ENCODE measurements around the gene FHOD3. TPM values are rescaled to one million over a fixed set of nuclear protein-coding genes. Genes with fewer than 3 reads are reported as not detected.

Gene FHOD3
- total RNA-seq, 1 experiment from 2014 or later = 0.34 TPM

DNA sequence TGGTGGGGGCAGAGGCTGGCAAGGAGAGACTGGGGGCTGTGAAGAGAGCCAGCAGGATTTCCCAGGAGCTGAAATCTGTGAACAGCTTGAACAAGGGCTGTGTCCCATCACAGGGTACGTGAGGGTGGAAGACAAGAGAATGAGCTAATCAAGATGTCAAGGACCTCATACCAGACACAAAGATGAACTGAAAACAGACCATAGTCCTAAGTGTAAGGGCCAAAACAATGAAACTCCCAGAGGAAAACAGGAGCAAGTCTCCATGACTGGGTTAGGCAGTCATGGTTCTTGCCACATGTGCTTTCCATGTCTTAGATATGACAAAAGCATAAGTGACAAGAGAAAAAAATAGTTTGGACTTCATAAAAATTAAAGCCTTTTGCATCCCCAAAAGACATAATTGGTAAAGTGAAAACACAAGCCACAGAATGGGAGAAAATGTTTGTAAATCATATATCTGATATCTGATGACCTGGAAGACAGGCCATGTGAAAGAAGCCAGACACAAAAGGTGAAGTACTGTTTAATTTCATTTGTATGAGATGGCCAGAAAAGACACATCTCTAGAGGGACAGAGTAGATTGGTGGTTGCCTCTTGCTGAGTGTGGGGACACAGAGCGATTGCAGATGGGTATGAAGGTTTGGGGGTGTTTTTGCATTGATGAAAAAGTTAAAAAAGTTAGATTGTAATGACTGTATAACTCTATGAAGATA lies 67.6 kb downstream of the FHOD3 start:
- intact Hi-C loops (cut with micrococcal nuclease; ENCODE audit: unreplicated experiment) = no loop called here
- POLR2A ChIA-PET (ENCODE audit: low non-redundant PET) = no interaction called here
- Histone ChIP-seq H3K9me3 (ENCODE audit: low read depth, low read length, poor library complexity, severe bottlenecking) (no peaks in the 10 kb centered on the region), H3K27me3 (replicated peaks; ENCODE audit: insufficient read depth, low read depth, low read length, poor library complexity) (no peaks in the 10 kb centered on the region), H3K27ac (ENCODE audit: low read depth, low read length, poor library complexity, severe bottlenecking) (no peak overlapping the region), H3K4me3 (ENCODE audit: low read depth, low read length, poor library complexity, severe bottlenecking) (no peak overlapping the region), H3K4me1 (ENCODE audit: insufficient read depth, low read length, poor library complexity, severe bottlenecking) (no peaks in the 10 kb centered on the region), H3K36me3 (ENCODE audit: insufficient read depth, low read length, poor library complexity, severe bottlenecking) (no peaks in the 10 kb centered on the region)
- no peak for DNase-seq (ENCODE audit: low spot score)
- CTCF ChIA-PET = no interaction called here
- TF ChIP-seq, protein P1, sequence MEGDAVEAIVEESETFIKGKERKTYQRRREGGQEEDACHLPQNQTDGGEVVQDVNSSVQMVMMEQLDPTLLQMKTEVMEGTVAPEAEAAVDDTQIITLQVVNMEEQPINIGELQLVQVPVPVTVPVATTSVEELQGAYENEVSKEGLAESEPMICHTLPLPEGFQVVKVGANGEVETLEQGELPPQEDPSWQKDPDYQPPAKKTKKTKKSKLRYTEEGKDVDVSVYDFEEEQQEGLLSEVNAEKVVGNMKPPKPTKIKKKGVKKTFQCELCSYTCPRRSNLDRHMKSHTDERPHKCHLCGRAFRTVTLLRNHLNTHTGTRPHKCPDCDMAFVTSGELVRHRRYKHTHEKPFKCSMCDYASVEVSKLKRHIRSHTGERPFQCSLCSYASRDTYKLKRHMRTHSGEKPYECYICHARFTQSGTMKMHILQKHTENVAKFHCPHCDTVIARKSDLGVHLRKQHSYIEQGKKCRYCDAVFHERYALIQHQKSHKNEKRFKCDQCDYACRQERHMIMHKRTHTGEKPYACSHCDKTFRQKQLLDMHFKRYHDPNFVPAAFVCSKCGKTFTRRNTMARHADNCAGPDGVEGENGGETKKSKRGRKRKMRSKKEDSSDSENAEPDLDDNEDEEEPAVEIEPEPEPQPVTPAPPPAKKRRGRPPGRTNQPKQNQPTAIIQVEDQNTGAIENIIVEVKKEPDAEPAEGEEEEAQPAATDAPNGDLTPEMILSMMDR (conservative IDR thresholded peaks at IDR 0.05; ENCODE audit: low read depth, low read length) = no peak
- no peak for TF ChIP-seq EZH2 (IDR thresholded peaks at IDR 0.05; ENCODE audit: borderline replicate concordance, low read depth, low read length, poor library complexity, severe bottlenecking)
- no TSS peak for BruUV-seq (replicated peaks)

- Histone ChIP-seq H3K4me1 (ENCODE audit: insufficient read depth, low read length, poor library complexity, severe bottlenecking) (no peaks in the 10 kb centered on the region), H3K27me3 (replicated peaks; ENCODE audit: insufficient read depth, low read depth, low read length, poor library complexity) (no peaks in the 10 kb centered on the region), H3K36me3 (ENCODE audit: insufficient read depth, low read length, poor library complexity, severe bottlenecking) (no peaks in the 10 kb centered on the region), H3K4me3 (ENCODE audit: low read depth, low read length, poor library complexity, severe bottlenecking) (no peak overlapping the region), H3K27ac (ENCODE audit: low read depth, low read length, poor library complexity, severe bottlenecking) (no peak overlapping the region), H3K9me3 (ENCODE audit: low read depth, low read length, poor library complexity, severe bottlenecking) (no peaks in the 10 kb centered on the region)
- intact Hi-C loops (cut with micrococcal nuclease; ENCODE audit: unreplicated experiment) = no loop called here
- ChIA-PET POLR2A (ENCODE audit: low non-redundant PET) (no interaction called here), CTCF (no interaction called here)
- BruUV-seq (replicated peaks) = no TSS peak
- TF ChIP-seq EZH2 (IDR thresholded peaks at IDR 0.05; ENCODE audit: borderline replicate concordance, low read depth, low read length, poor library complexity, severe bottlenecking) = no peak
- TF ChIP-seq, protein P1 (conservative IDR thresholded peaks at IDR 0.05; ENCODE audit: low read depth, low read length) = no peak
- no peak for DNase-seq (ENCODE audit: low spot score)
These were observed 68.6 kb downstream of the FHOD3 start for GRCh38 chr18:36365836-36366775.

DNA sequence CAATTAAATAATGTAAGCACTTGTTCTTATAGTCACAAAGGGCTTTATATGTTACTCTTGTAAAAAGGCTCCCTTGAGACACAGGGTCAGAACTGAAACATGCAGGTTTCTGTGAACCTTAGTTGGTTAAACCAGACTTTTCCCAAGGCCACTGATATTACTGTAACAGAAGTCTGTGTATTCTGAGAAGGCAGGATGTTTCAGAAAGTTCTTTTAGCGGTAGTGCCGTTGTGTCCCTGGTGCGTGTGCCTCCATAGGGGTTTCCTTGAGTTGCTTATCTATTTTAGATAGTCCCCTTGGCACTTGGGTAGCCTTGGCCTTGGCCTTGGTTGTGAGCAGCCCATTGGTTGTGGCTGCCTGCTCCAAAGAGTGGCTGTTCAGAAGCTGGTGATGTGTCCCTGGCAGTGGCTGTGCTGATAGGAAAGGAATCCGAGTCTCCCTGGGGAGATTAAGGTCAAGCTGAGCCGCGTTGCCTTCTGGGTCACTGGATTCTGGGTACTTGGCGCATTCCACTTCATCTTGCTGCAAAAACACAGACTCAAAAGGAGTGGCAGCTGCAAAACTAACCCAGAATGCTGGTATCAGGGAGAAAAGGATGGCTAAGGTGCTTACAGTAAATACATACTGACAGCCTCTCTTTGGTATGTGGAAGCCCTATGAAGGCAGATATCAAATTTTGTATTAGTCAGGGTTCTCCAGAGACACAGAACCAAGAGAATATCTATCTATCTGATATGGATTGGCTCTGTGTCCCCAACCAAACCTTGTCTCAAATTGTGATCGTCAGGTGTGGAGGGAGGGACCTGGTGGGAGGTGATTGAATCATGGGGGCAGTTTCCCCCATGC lies 69.7 kb downstream of the FHOD3 start:
- TF ChIP-seq, protein P1 (conservative IDR thresholded peaks at IDR 0.05; ENCODE audit: low read depth, low read length) = no peak
- TF ChIP-seq EZH2 (IDR thresholded peaks at IDR 0.05; ENCODE audit: borderline replicate concordance, low read depth, low read length, poor library complexity, severe bottlenecking) = no peak
- no TSS peak for BruUV-seq (replicated peaks)
- H3K4me1 ChIP-seq (ENCODE audit: insufficient read depth, low read length, poor library complexity, severe bottlenecking) = no peaks in the 10 kb centered on the region
- POLR2A ChIA-PET (ENCODE audit: low non-redundant PET) = no interaction called here
- H3K36me3 ChIP-seq (ENCODE audit: insufficient read depth, low read length, poor library complexity, severe bottlenecking) = no peaks in the 10 kb centered on the region
- DNase-seq (ENCODE audit: low spot score) = no peak
- H3K27me3 ChIP-seq (replicated peaks; ENCODE audit: insufficient read depth, low read depth, low read length, poor library complexity) = peaks cover 6% of the 10 kb centered on the region
- CTCF ChIA-PET = no interaction called here
- no peak overlapping the region for H3K4me3 ChIP-seq (ENCODE audit: low read depth, low read length, poor library complexity, severe bottlenecking)
- intact Hi-C loops (cut with micrococcal nuclease; ENCODE audit: unreplicated experiment) = no loop called here
- H3K9me3 ChIP-seq (ENCODE audit: low read depth, low read length, poor library complexity, severe bottlenecking) = no peaks in the 10 kb centered on the region
- H3K27ac ChIP-seq (ENCODE audit: low read depth, low read length, poor library complexity, severe bottlenecking) = no peak overlapping the region

All from A673 (cell line).